Caco-2 (cell line): Measurements from ENCODE around the gene GLYATL1. TPM values are rescaled to one million over a fixed set of nuclear protein-coding genes. Genes with fewer than 3 reads are reported as not detected.

Source experiments
- BruUV-seq: library from RNA; stranded (reverse); fragments of 400-500 nt; replicated peaks from 2 replicates; lab custom pipeline; 2021; lab: Mats Ljungman, UMichigan
- CTCF ChIA-PET: fragments of 300-600 bp; sonication (Branson Sonifier 250); formaldehyde crosslinking; loops from one replicate; lab custom pipeline; 2022; ENCODE audit warnings: antibody characterized with exemption; lab: Charles Lee
- POLR2A ChIA-PET: fragments of 300-600 bp; sonication (Branson Sonifier 250); formaldehyde crosslinking; loops from one replicate; lab custom pipeline; 2022; ENCODE audit warnings: antibody characterized with exemption; lab: Charles Lee
- DNase-seq, 2 experiments: peaks; one replicate each; pipeline versions ENCODE4 v3.0.0 to v3.0.0-alpha.2; 2020 to 2022
- H3K27me3 ChIP-seq: replicated peaks from 2 replicates; pipeline ENCODE4 v1.6.0; 2011; ENCODE audit warnings: low read length; ENCODE audit not compliant: control insufficient read depth, insufficient read depth
- H3K36me3 ChIP-seq: 2 replicates; pipeline ENCODE4 v1.5.1; 2011; ENCODE audit warnings: low read length; ENCODE audit not compliant: control insufficient read depth, insufficient read depth
- H3K4me1 ChIP-seq: fragments of 250-450 bp; sonication (Bioruptor Pico); 2 replicates; pipeline ENCODE4 v1.5.1; 2020; ENCODE audit warnings: mild to moderate bottlenecking
- H3K4me3 ChIP-seq: 2 replicates; pipeline ENCODE4 v1.5.1; 2011; ENCODE audit warnings: low read depth, mild to moderate bottlenecking, control low read depth, low read length
- H3K9me3 ChIP-seq: fragments of 250-450 bp; sonication (Bioruptor Pico); 2 replicates; pipeline ENCODE4 v1.5.1; 2020; ENCODE audit warnings: mild to moderate bottlenecking, moderate library complexity
- H3K27ac Mint-ChIP-seq: one replicate; pipeline ENCODE4 v1.8.0; 2022; ENCODE audit warnings: mixed read lengths; ENCODE audit not compliant: unreplicated experiment
- H3K27me3 Mint-ChIP-seq: one replicate; pipeline ENCODE4 v1.8.0; 2022; ENCODE audit warnings: mixed read lengths; ENCODE audit not compliant: insufficient read depth, unreplicated experiment
- H3K36me3 Mint-ChIP-seq: one replicate; pipeline ENCODE4 v1.8.0; 2022; ENCODE audit warnings: mild to moderate bottlenecking, mixed read lengths; ENCODE audit not compliant: insufficient read depth, unreplicated experiment
- H3K4me1 Mint-ChIP-seq: one replicate; pipeline ENCODE4 v1.8.0; 2022; ENCODE audit warnings: low read depth, mixed read lengths; ENCODE audit not compliant: unreplicated experiment
- H3K4me3 Mint-ChIP-seq: one replicate; pipeline ENCODE4 v1.8.0; 2022; ENCODE audit warnings: mild to moderate bottlenecking, moderate library complexity, mixed read lengths; ENCODE audit not compliant: unreplicated experiment
- H3K9me3 Mint-ChIP-seq: one replicate; pipeline ENCODE4 v1.8.0; 2022; ENCODE audit warnings: mixed read lengths; ENCODE audit not compliant: unreplicated experiment
- CTCF ChIP-seq, 2 experiments: fragments of 200-600 bp in 1 of 2; IDR thresholded peaks; 1 replicate in 1 of 2; 2 replicates in 1 of 2; pipeline versions ENCODE4 v1.5.1 to v1.8.0; 2011 to 2022; ENCODE audit warnings: antibody characterized with exemption in 1 of 2, control low read depth in 1 of 2, inconsistent platforms in 1 of 2, low read depth in 1 of 2, low read length in 1 of 2, mild to moderate bottlenecking in 1 of 2, moderate library complexity in 1 of 2; ENCODE audit not compliant: insufficient read depth in 1 of 2, severe bottlenecking in 1 of 2, unreplicated experiment in 1 of 2
- intact Hi-C: fragments of 100-400 bp; cut with micrococcal nuclease; formaldehyde crosslinking; loops from one replicate; pipeline ENCODE4 v1.10.0; 2022; ENCODE audit not compliant: unreplicated experiment
- total RNA-seq: library from RNA; stranded (reverse); gene quantifications from 2 replicates; pipeline ENCODE4 v1.2.3, GENCODE V29; 2022

GLYATL1 gene
- total RNA-seq, 1 experiment from 2014 or later: 4.0 TPM

- H3K9me3 ChIP-seq: peaks cover 17% of the 10 kb centered on the region
- Mint-ChIP-seq H3K9me3 (peaks cover 60% of the 10 kb centered on the region), H3K4me1 (peaks cover 21% of the 10 kb centered on the region), H3K36me3 (no peaks in the 10 kb centered on the region), H3K27ac (no peak overlapping the region), H3K4me3 (no peak overlapping the region), H3K27me3 (no peaks in the 10 kb centered on the region)
- H3K4me1 ChIP-seq: peaks cover 17% of the 10 kb centered on the region
- intact Hi-C loops: no loop called here
- no peaks in the 10 kb centered on the region for H3K27me3 ChIP-seq
- H3K4me3 ChIP-seq: no peak overlapping the region
- ChIA-PET CTCF (no interaction called here), POLR2A (no interaction called here)
- TF ChIP-seq CTCF (IDR thresholded peaks at IDR 0.05; ENCODE audit: insufficient read depth in 1 of 2, low read depth in 1 of 2, low read length in 1 of 2, severe bottlenecking in 1 of 2, unreplicated experiment in 1 of 2): no peak
- no peaks in the 10 kb centered on the region for H3K36me3 ChIP-seq
- BruUV-seq: no TSS peak
- DNase-seq: no peak
These were observed 25.6 kb upstream of the GLYATL1 start for GRCh38 chr11:58913685-58914084.

DNA sequence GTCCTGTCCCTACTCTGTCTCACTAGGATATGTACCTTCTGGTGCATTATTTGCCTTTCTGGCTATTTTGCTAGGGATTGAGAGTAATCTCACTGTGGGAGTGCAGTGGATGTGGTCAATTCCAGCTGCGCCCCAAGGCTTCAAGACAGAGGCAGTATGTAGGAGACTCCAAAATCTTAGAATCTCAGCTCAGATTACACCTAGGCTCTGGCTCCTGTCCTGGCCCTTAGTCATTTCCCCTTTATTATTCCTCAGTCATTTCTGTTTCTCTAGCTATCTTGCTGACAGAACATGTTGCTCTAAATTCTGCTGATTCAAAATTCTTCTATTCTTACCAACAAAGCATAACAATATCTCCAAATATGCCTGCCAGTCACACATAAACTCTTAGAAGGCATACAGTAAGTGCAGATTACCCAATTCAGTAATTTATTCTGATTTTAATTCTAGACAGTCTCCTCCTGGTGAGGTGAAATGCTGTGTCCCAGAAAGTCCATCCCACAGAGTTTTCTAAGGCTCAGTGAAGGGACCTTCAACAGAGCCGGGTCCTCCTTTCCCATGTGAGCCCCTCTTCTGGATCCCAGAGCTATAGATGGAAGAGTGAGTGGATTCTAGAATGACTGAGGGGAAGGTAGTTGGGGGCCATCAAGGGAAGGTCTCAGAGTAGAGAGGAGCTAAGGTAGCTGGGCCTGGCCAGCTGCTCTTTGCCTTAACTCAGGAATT, 24.3 kb upstream of the GLYATL1 start:
- BruUV-seq: no TSS peak
- no peak overlapping the region for H3K4me3 Mint-ChIP-seq

DNA sequence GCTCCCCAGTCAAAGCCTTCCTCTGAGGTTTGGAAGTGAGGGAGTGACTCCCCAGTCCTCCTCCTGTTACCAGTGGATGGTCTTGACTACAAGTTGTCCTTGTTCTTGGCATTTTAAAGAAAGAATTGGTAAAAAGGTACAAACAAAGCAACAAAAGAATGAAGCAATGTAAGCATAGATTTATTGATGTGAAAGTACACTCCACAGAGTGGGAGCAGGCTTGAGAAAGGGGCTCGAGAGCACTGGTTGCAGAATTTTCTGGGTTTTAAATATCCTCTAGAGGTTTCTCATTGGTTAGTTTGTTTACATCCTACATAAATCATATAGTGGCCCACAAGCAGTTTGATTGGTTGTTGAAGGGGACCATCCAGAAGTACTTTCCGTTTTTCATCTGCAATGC, 22.7 kb upstream of the GLYATL1 start:
- POLR2A ChIA-PET: no interaction called here
- BruUV-seq: no TSS peak
- Mint-ChIP-seq H3K27ac (no peak overlapping the region), H3K36me3 (no peaks in the 10 kb centered on the region), H3K9me3 (peaks cover 68% of the 10 kb centered on the region), H3K27me3 (no peaks in the 10 kb centered on the region), H3K4me1 (peaks cover 12% of the 10 kb centered on the region), H3K4me3 (no peak overlapping the region)
- TF ChIP-seq CTCF (IDR thresholded peaks at IDR 0.05; ENCODE audit: insufficient read depth in 1 of 2, low read depth in 1 of 2, low read length in 1 of 2, severe bottlenecking in 1 of 2, unreplicated experiment in 1 of 2): no peak
- H3K36me3 ChIP-seq: no peaks in the 10 kb centered on the region
- CTCF ChIA-PET: no interaction called here
- no peaks in the 10 kb centered on the region for H3K27me3 ChIP-seq
- no peak for DNase-seq
- intact Hi-C loops: no loop called here
- H3K9me3 ChIP-seq: peaks cover 17% of the 10 kb centered on the region
- no peak overlapping the region for H3K4me3 ChIP-seq
- H3K4me1 ChIP-seq: peaks cover 4% of the 10 kb centered on the region

More for the DNA sequence above, 24.3 kb upstream of the GLYATL1 start:
- intact Hi-C loops: no loop called here
- no peak overlapping the region for H3K4me3 ChIP-seq
- H3K27me3 ChIP-seq: no peaks in the 10 kb centered on the region
- H3K36me3 ChIP-seq: no peaks in the 10 kb centered on the region
- DNase-seq: no peak
- ChIA-PET POLR2A (no interaction called here), CTCF (no interaction called here)
- Mint-ChIP-seq H3K9me3 (peaks cover 66% of the 10 kb centered on the region), H3K36me3 (no peaks in the 10 kb centered on the region), H3K4me1 (peaks cover 17% of the 10 kb centered on the region), H3K27ac (no peak overlapping the region), H3K27me3 (no peaks in the 10 kb centered on the region)
- no peak for TF ChIP-seq CTCF (IDR thresholded peaks at IDR 0.05; ENCODE audit: insufficient read depth in 1 of 2, low read depth in 1 of 2, low read length in 1 of 2, severe bottlenecking in 1 of 2, unreplicated experiment in 1 of 2)
- peaks cover 17% of the 10 kb centered on the region for H3K9me3 ChIP-seq
- peaks cover 11% of the 10 kb centered on the region for H3K4me1 ChIP-seq
